BE2C (cell line): Measurements from ENCODE around the gene ARID5B.

Source experiments
- DNase-seq: peaks from one replicate; pipeline ENCODE4 v3.0.0-alpha.2; 2020
- H3K27me3 ChIP-seq: fragments of 250-450 bp; sonication (Bioruptor Pico); 2 replicates; pipeline ENCODE4 v1.5.1; 2020; ENCODE audit warnings: mild to moderate bottlenecking
- H3K36me3 ChIP-seq: fragments of 250-450 bp; sonication (Bioruptor Pico); 2 replicates; pipeline ENCODE4 v1.5.1; 2020; ENCODE audit warnings: mild to moderate bottlenecking
- H3K4me1 ChIP-seq: fragments of 250-450 bp; sonication (Bioruptor Pico); 2 replicates; pipeline ENCODE4 v1.5.1; 2020
- H3K4me3 ChIP-seq: 2 replicates; pipeline ENCODE4 v1.5.1; 2011; ENCODE audit warnings: low read depth, low read length
- H3K9me3 ChIP-seq: fragments of 250-450 bp; sonication (Bioruptor Pico); 2 replicates; pipeline ENCODE4 v1.5.1; 2020
- TF ChIP-seq, protein P1 (sequence below): IDR thresholded peaks from 2 replicates; pipeline ENCODE4 v1.5.1; 2012; ENCODE audit warnings: mild to moderate bottlenecking, low read depth, low read length

ARID5B gene

DNA sequence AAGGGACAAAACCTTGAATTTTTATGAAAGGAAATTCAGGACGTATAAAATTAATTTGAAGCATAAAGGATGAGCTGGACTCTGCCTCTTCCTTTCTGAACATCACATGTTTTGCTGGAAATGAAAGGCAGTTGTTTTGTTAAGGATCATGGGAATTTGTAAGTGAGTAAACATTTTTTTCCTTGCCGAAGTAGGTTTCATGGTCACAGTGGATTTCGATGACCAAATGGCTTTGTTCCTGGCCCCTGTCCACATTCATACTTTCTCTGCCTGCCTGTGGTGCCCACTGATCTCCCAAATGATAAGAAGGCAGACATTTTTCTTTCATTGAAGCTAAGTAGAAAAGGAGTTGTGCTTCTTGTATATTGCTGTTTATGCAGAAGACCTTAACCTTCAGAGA is 104.2 kb downstream of the ARID5B start:
- H3K4me3 ChIP-seq, result no peak overlapping the region
- peaks cover 10% of the 10 kb centered on the region for H3K4me1 ChIP-seq
- TF ChIP-seq, protein P1, sequence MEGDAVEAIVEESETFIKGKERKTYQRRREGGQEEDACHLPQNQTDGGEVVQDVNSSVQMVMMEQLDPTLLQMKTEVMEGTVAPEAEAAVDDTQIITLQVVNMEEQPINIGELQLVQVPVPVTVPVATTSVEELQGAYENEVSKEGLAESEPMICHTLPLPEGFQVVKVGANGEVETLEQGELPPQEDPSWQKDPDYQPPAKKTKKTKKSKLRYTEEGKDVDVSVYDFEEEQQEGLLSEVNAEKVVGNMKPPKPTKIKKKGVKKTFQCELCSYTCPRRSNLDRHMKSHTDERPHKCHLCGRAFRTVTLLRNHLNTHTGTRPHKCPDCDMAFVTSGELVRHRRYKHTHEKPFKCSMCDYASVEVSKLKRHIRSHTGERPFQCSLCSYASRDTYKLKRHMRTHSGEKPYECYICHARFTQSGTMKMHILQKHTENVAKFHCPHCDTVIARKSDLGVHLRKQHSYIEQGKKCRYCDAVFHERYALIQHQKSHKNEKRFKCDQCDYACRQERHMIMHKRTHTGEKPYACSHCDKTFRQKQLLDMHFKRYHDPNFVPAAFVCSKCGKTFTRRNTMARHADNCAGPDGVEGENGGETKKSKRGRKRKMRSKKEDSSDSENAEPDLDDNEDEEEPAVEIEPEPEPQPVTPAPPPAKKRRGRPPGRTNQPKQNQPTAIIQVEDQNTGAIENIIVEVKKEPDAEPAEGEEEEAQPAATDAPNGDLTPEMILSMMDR, result no peak
- no peaks in the 10 kb centered on the region for H3K27me3 ChIP-seq
- H3K36me3 ChIP-seq, result no peaks in the 10 kb centered on the region
- H3K9me3 ChIP-seq, result no peaks in the 10 kb centered on the region
- no peak for DNase-seq

DNA sequence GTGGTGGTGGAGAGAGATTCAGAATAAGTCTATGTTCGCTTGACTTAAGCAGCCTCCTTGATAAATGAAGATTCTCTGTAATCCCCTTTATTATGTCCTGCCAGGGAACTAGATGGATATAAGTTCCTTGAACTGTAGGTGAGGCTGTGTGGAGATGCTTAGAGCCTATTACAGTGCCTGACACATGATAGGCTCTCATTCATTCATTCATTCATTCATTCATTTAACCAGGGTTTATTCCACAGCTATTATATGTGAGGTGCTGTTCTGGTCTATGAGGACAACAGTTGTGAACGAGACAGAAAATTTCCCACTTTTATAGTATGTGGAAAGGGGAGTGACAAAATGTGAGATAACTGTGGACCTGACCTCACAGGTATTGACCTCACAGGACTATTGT is 105.6 kb downstream of the ARID5B start:
- peaks cover 10% of the 10 kb centered on the region for H3K4me1 ChIP-seq
- H3K4me3 ChIP-seq, result no peak overlapping the region
- H3K36me3 ChIP-seq, result no peaks in the 10 kb centered on the region
- TF ChIP-seq, protein P1, result no peak
- no peak for DNase-seq
- H3K27me3 ChIP-seq, result no peaks in the 10 kb centered on the region
- H3K9me3 ChIP-seq, result no peaks in the 10 kb centered on the region

DNA sequence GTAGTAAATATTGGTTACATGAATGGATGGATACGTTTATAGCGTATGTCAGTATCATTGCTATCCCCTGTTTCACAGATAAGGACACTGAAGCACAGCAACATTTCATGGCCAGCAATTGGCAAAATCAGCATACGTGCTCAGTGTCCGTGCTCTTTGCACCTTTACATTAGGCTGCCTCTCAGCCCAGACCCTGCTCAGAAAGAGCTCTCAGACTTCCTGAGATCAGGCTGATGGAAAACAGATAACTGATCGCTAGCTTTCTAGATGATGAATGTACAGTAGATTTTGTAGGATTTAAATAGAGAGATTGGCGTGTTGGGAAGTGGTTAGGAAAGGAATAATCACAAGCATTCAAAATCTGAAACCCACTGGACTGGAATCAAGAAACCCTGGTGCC is 106.7 kb downstream of the ARID5B start:
- no peaks in the 10 kb centered on the region for H3K27me3 ChIP-seq
- no peaks in the 10 kb centered on the region for H3K9me3 ChIP-seq
- no peaks in the 10 kb centered on the region for H3K36me3 ChIP-seq
- no peak overlapping the region for H3K4me3 ChIP-seq
- no peak for DNase-seq
- TF ChIP-seq, protein P1, result no peak
- H3K4me1 ChIP-seq, result peaks cover 4% of the 10 kb centered on the region; the same call in 1 of the 2 replicates

DNA sequence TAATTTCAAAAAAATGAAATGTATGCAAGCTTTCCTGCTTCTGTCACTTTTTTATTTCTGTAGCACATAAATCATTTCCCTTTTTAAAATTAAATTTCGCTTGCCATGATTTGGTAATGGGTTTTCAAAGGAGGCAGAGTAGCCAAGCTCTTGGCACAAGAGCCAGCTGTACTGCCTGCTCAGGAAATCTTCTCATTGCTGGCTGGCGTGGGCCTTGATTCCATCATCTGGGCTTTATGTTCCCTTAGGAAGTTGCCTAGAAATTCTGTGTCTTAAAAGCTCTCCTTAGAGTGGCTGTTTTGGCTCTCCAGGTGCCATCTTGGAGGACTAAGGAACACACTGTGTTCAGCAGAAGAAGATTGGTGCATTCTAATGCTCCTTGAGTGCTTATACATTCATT is 107.4 kb downstream of the ARID5B start:
- peaks cover 4% of the 10 kb centered on the region; the same call in 1 of the 2 replicates for H3K4me1 ChIP-seq
- H3K4me3 ChIP-seq, result no peak overlapping the region
- no peaks in the 10 kb centered on the region for H3K36me3 ChIP-seq
- no peak for DNase-seq
- TF ChIP-seq, protein P1, result no peak
- no peaks in the 10 kb centered on the region for H3K27me3 ChIP-seq
- no peaks in the 10 kb centered on the region for H3K9me3 ChIP-seq

DNA sequence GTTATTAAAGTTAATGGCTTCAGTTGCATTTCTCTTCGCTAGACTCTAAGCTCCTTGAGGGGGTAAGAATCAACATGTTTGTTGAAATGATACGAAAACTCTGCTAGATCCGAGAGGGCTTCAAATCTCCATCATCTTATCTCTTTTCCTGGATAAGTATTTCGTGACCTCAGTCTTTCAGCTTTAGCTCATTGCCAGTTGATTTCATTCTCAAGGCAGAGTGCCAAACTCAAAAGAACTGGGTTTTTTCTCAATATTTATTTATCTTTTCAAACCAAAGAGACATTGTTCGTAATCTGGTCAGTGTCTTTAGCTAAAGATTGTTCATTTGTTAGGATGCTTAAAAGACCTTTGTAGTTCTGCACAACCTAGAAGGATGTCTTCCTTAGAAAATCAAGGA is 108.9 kb downstream of the ARID5B start:
- H3K27me3 ChIP-seq, result no peaks in the 10 kb centered on the region
- DNase-seq, result no peak
- no peaks in the 10 kb centered on the region for H3K36me3 ChIP-seq
- H3K9me3 ChIP-seq, result no peaks in the 10 kb centered on the region; the same call in 1 of the 2 replicates
- H3K4me3 ChIP-seq, result no peak overlapping the region
- TF ChIP-seq, protein P1, result no peak
- H3K4me1 ChIP-seq, result peaks cover 4% of the 10 kb centered on the region; the same call in 1 of the 2 replicates

DNA sequence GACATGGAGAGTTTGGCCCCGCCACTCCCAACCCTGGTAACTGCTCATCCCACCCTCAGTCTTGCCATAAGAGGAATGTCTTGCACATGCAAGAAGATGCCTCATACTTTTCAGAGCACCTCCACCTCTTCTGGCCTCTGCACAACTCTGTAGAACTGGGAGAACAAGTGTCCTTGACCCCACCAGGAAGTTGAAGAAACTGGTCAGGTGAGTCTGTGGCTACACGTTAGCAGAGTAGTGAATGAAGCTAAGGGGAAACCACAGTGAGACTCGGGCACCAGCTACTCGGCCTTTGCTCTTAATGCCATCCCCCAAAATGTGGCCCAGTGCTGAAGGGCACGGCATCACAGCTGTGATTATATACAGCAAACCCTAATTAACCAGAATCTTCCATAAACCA is 110.1 kb downstream of the ARID5B start:
- Histone ChIP-seq H3K4me1 (peaks cover 8% of the 10 kb centered on the region; the same call in 1 of the 2 replicates), H3K27me3 (no peaks in the 10 kb centered on the region)
- no peak for DNase-seq

More for the DNA sequence above, 110.1 kb downstream of the ARID5B start:
- Histone ChIP-seq H3K9me3 (no peaks in the 10 kb centered on the region; the same call in 1 of the 2 replicates), H3K4me3 (no peak overlapping the region), H3K36me3 (no peaks in the 10 kb centered on the region)
- TF ChIP-seq, protein P1, result no peak
